Transverse colon (tissue), 4 donors: ENCODE data around the gene ATRN. TPM values are rescaled to one million over a fixed set of nuclear protein-coding genes. Genes with fewer than 3 reads are reported as not detected.
"Not testable (repeated sequence)": the region's sequence is repeated elsewhere in the genome, so short reads cannot be mapped to it uniquely, and the experiment has no call there.

Experiments
- DNase-seq: peaks from one replicate; pipeline ENCODE4 v3.0.0-alpha.2; 2019
- H3K27ac ChIP-seq, 4 donors: fragments of 200-600 bp; sonication (generic); 2 replicates each; pipeline ENCODE4 v1.5.1; 2016 to 2018; ENCODE audit warnings: inconsistent platforms in 4 of 4
- H3K27me3 ChIP-seq: fragments of 200-600 bp; sonication (generic); 2 replicates; pipeline ENCODE4 v1.5.1; 2017; ENCODE audit warnings: inconsistent platforms
- H3K36me3 ChIP-seq, 4 donors: fragments of 200-600 bp; sonication (generic); 2 replicates each; pipeline ENCODE4 v1.5.1; 2017 to 2019; ENCODE audit warnings: inconsistent platforms in 4 of 4
- H3K4me1 ChIP-seq, 4 donors: fragments of 200-600 bp; sonication (generic); 2 replicates each; pipeline ENCODE4 v1.5.1; 2017 to 2020; ENCODE audit warnings: inconsistent platforms in 4 of 4
- H3K4me3 ChIP-seq, 4 donors: fragments of 200-600 bp; sonication (generic); 1 replicate in 1 of 4; 2 replicates in 3 of 4; pipeline versions ENCODE4 v1.5.1 to v1.6.1; 2017 to 2019; ENCODE audit warnings: inconsistent platforms in 4 of 4
- H3K9me3 ChIP-seq, 2 donors: fragments of 200-600 bp; sonication (generic); 2 replicates each; pipeline ENCODE4 v1.5.1; 2017 to 2019; ENCODE audit warnings: inconsistent platforms in 2 of 2
- CTCF ChIP-seq, 5 experiments: fragments of 200-600 bp in 3 of 5; fragments of 450-650 bp in 2 of 5; sonication (generic) in 3 of 5; IDR thresholded peaks; 1 replicate in 2 of 5; 2 replicates in 3 of 5; pipeline ENCODE4 v1.5.1; 2016 to 2017; ENCODE audit warnings: antibody characterized with exemption in 5 of 5, inconsistent platforms in 3 of 5, mild to moderate bottlenecking in 2 of 5, moderate library complexity in 1 of 5
- EP300 ChIP-seq: sonication (generic); formaldehyde crosslinking; IDR thresholded peaks from one replicate; pipeline ENCODE4 v1.6.1; 2017; ENCODE audit warnings: antibody characterized with exemption, low read depth
- POLR2A ChIP-seq: fragments of 450-650 bp; IDR thresholded peaks from one replicate; pipeline ENCODE4 v1.6.1; 2016; ENCODE audit warnings: antibody characterized with exemption, mild to moderate bottlenecking, moderate library complexity
- POLR2AphosphoS5 ChIP-seq, 3 donors: sonication (generic); formaldehyde crosslinking; IDR thresholded peaks; one replicate each; pipeline ENCODE4 v1.6.1; 2016; ENCODE audit warnings: antibody characterized with exemption in 3 of 3
- WGBS, 2 donors: methylation state at CpG; one replicate each; pipeline ENCODE4 v1.1.5; 2018; ENCODE audit warnings: low coverage in 1 of 2; 5-methylcytosine and 5-hydroxymethylcytosine counted together
- in situ Hi-C, 4 donors: fragments of 200-750 bp; cut with MboI; loops; one replicate each; pipeline versions ENCODE4 v1.15.0 to v1.15.1; 2017; ENCODE audit warnings: low sequenced_read_pairs in 3 of 4, low pct_ligation_motif_present in 1 of 4, low pct_unique_long_range_greater_than_20kb in 1 of 4
- intact Hi-C: fragments of 100-400 bp; cut with DNase I; formaldehyde crosslinking; loops from one replicate; pipeline ENCODE4 v1.15.1; 2023; ENCODE audit warnings: low total_unique reads
- total RNA-seq, 4 donors: library from RNA; depleted of rRNA; stranded (reverse); fragments of >200 nt; gene quantifications; one replicate each; pipeline ENCODE4 v1.1.0, GENCODE V29; 2016

Gene ATRN
- total RNA-seq, 4 donors from 2014 or later: 6.8 to 24.7 (median 15.9) TPM

- in situ Hi-C loops: no loop called here
- Histone ChIP-seq H3K4me3 (no peak overlapping the region), H3K4me1 (no peaks in the 10 kb centered on the region), H3K36me3 (no peaks in the 10 kb centered on the region), H3K27ac (no peak overlapping the region), H3K9me3 (no peaks in the 10 kb centered on the region), H3K27me3 (no peaks in the 10 kb centered on the region)
- TF ChIP-seq POLR2A (no peak), EP300 (no peak), CTCF (IDR thresholded peaks at IDR 0.05) (no peak)
- 90 to 91% methylated on average over 10 of the region's 10 CpGs for WGBS, 2 donors
- DNase-seq: no peak
- intact Hi-C loops: no loop called here
Observed at GRCh38 chr20:3612795-3613572, 142.2 kb downstream of the ATRN start.

GRCh38 chr20:3613821-3614440 lies 143.1 kb downstream of the ATRN start:
- TF ChIP-seq POLR2A: no peak
- TF ChIP-seq POLR2AphosphoS5 (IDR thresholded peaks at IDR 0.05): no peak
- no peak for TF ChIP-seq CTCF (IDR thresholded peaks at IDR 0.05)
- no peak for TF ChIP-seq EP300
- Histone ChIP-seq H3K27ac (no peak overlapping the region), H3K4me3 (no peak overlapping the region), H3K36me3 (no peaks in the 10 kb centered on the region), H3K9me3 (no peaks in the 10 kb centered on the region), H3K27me3 (no peaks in the 10 kb centered on the region), H3K4me1 (no peaks in the 10 kb centered on the region)
- in situ Hi-C loops: no loop called here
- intact Hi-C loops: loop anchor here (1.0 kb wide), 1 partner anchor 43 kb away; no protein-coding TSS in a partner anchor
- 66 to 76% methylated on average over 2 to 9 of the region's 9 CpGs for WGBS, 2 donors
- DNase-seq: no peak

GRCh38 chr20:3614466-3614865 lies 143.6 kb downstream of the ATRN start:
- 84 to 90% methylated on average over 5 of the region's 5 CpGs for WGBS, 2 donors
- TF ChIP-seq POLR2AphosphoS5 (IDR thresholded peaks at IDR 0.05): no peak
- TF ChIP-seq EP300: no peak
- no peak for TF ChIP-seq CTCF (IDR thresholded peaks at IDR 0.05)
- no peak for TF ChIP-seq POLR2A
- no peaks in the 10 kb centered on the region for H3K36me3 ChIP-seq
- no peaks in the 10 kb centered on the region for H3K9me3 ChIP-seq
- H3K4me3 ChIP-seq: no peak overlapping the region
- in situ Hi-C loops: no loop called here
- no peaks in the 10 kb centered on the region for H3K4me1 ChIP-seq
- DNase-seq: no peak
- intact Hi-C loops: loop anchor here (1.0 kb wide), 1 partner anchor 43 kb away; no protein-coding TSS in a partner anchor
- H3K27ac ChIP-seq: no peak overlapping the region
- H3K27me3 ChIP-seq: no peaks in the 10 kb centered on the region

GRCh38 chr20:3615171-3615840 lies 144.5 kb downstream of the ATRN start:
- WGBS, 2 donors: 95 to 97% methylated on average over 8 to 13 of the region's 13 CpGs
- in situ Hi-C loops, H3K9me3 ChIP-seq, intact Hi-C loops, H3K36me3 ChIP-seq, H3K27ac ChIP-seq, H3K27me3 ChIP-seq, H3K4me1 ChIP-seq, DNase-seq, H3K4me3 ChIP-seq: not testable (repeated sequence)
